GM12878 (cell line): Measurements from ENCODE around the gene MSH6. TPM values are rescaled to one million over a fixed set of nuclear protein-coding genes. Genes with fewer than 3 reads are reported as not detected.
A peak's percentile ranks its signal among the peaks of the same experiment; 100 is the strongest.

Experiments used
- ATAC-seq: fragments of 200-7000 bp; cut with Tn5 transposase; 3 replicates; pipeline ENCODE4 v1.9.1; 2020; ENCODE audit warnings: mild to moderate bottlenecking, moderate library complexity
- BruUV-seq: library from RNA; stranded (reverse); fragments of 400-500 nt; replicated peaks from 2 replicates; lab custom pipeline; 2021; lab: Mats Ljungman, UMichigan
- CTCF ChIA-PET: fragments of 300-600 bp; sonication (Branson Sonifier 250); formaldehyde crosslinking; extraction: SDS; loops from one replicate; lab custom pipeline; 2021; ENCODE audit warnings: inconsistent platforms; lab: Yijun Ruan, JAX
- POLR2A ChIA-PET: fragments of 350-600 bp; formaldehyde crosslinking; extraction: SDS; loops from one replicate; lab custom pipeline; 2021; ENCODE audit warnings: inconsistent platforms; lab: Charles Lee
- RAD21 ChIA-PET: fragments of 300-600 bp; sonication (Branson Sonifier 250); formaldehyde crosslinking; loops from one replicate; lab custom pipeline; 2023; ENCODE audit warnings: antibody characterized with exemption; ENCODE audit not compliant: unreplicated experiment; lab: Charles Lee
- SMC1A ChIA-PET: fragments of 300-600 bp; sonication (Branson Sonifier 250); formaldehyde crosslinking; loops from one replicate; lab custom pipeline; 2023; ENCODE audit not compliant: unreplicated experiment, uncharacterized antibody; lab: Charles Lee
- DNase-seq: peaks from one replicate; pipeline ENCODE4 v3.0.0-alpha.2; 2011; ENCODE audit warnings: low read depth, low spot score
- FAIRE-seq: peaks from 3 replicates; lab custom pipeline; 2011; peaks lifted over from hg19 to GRCh38; lab: Jason Lieb, UNC
- H2AFZ ChIP-seq: 2 replicates; pipeline ENCODE4 v1.6.0; 2011; ENCODE audit warnings: low read depth, low read length, control low read depth; ENCODE audit not compliant: control insufficient read depth
- H3K27ac ChIP-seq: 2 replicates; pipeline ENCODE4 v1.5.1; 2011; ENCODE audit warnings: control low read depth; ENCODE audit not compliant: control insufficient read depth, insufficient read depth
- H3K27me3 ChIP-seq, 2 experiments: replicated peaks in 1 of 2; 2 replicates each; pipeline versions ENCODE4 v1.6.0 to v1.6.1; 2011; ENCODE audit warnings: low read length in 1 of 2; ENCODE audit not compliant: control insufficient read depth in 2 of 2, insufficient read depth in 2 of 2
- H3K36me3 ChIP-seq, 2 experiments: 2 replicates each; pipeline ENCODE4 v1.5.1; 2011; ENCODE audit warnings: low read length in 1 of 2; ENCODE audit not compliant: control insufficient read depth in 2 of 2, insufficient read depth in 2 of 2
- H3K4me1 ChIP-seq: 2 replicates; pipeline ENCODE4 v1.6.1; 2011; ENCODE audit warnings: mild to moderate bottlenecking, low read length, moderate library complexity, mixed read lengths; ENCODE audit not compliant: control insufficient read depth, insufficient read depth
- H3K4me2 ChIP-seq: 2 replicates; pipeline ENCODE4 v1.6.0; 2011; ENCODE audit warnings: control low read depth; ENCODE audit not compliant: control insufficient read depth, insufficient read depth
- H3K4me3 ChIP-seq: fragments of 200-600 bp; sonication (generic); 2 replicates; pipeline ENCODE4 v1.5.1; 2016
- H3K79me2 ChIP-seq: 2 replicates; pipeline ENCODE4 v1.6.0; 2011; ENCODE audit warnings: low read length; ENCODE audit not compliant: control insufficient read depth, insufficient read depth
- H3K9ac ChIP-seq: 2 replicates; pipeline ENCODE4 v1.8.0; 2011; ENCODE audit warnings: low read length, control low read depth, mixed read lengths; ENCODE audit not compliant: control insufficient read depth, insufficient read depth
- H3K9me3 ChIP-seq: replicated peaks from 3 replicates; pipeline ENCODE4 v1.5.1; 2011; ENCODE audit warnings: mild to moderate bottlenecking, low read length; ENCODE audit not compliant: control insufficient read depth, insufficient read depth
- H4K20me1 ChIP-seq: 2 replicates; pipeline ENCODE4 v1.6.0; 2011; ENCODE audit not compliant: control insufficient read depth, insufficient read depth
- CREB1 ChIP-seq: IDR thresholded peaks from 2 replicates; pipeline ENCODE4 v1.6.1; 2012; ENCODE audit warnings: low read depth, mild to moderate bottlenecking, inconsistent platforms
- CREM ChIP-seq: IDR thresholded peaks from 2 replicates; pipeline ENCODE4 v1.6.1; 2014; ENCODE audit warnings: antibody characterized with exemption, low read depth
- EGR1 ChIP-seq, 2 experiments: IDR thresholded peaks; 1 replicate in 1 of 2; 2 replicates in 1 of 2; pipeline ENCODE4 v1.6.1; 2011 to 2012; ENCODE audit warnings: low read depth in 2 of 2, low read length in 2 of 2, borderline replicate concordance in 1 of 2, mild to moderate bottlenecking in 1 of 2, moderate library complexity in 1 of 2
- EP300 ChIP-seq, 2 experiments: fragments of 150-350 bp in 1 of 2; IDR thresholded peaks; 2 replicates each; pipeline ENCODE4 v1.6.1; 2011 to 2012; ENCODE audit warnings: low read depth in 2 of 2, low read length in 2 of 2, borderline replicate concordance in 1 of 2, improper control_type of control experiment in 1 of 2, inconsistent platforms in 1 of 2; ENCODE audit not compliant: control insufficient read depth in 1 of 2
- POLR2AphosphoS5 ChIP-seq: IDR thresholded peaks from 2 replicates; pipeline ENCODE4 v1.6.1; 2011; ENCODE audit warnings: mild to moderate bottlenecking, low read length, inconsistent platforms
- RFX5 ChIP-seq: IDR thresholded peaks from 2 replicates; pipeline ENCODE4 v1.6.1; 2011; ENCODE audit warnings: low read depth, low read length, improper control_type of control experiment
- SREBF1 ChIP-seq: IDR thresholded peaks from 2 replicates; pipeline ENCODE4 v1.6.1; 2012; ENCODE audit warnings: mild to moderate bottlenecking, low read length
- STAT3 ChIP-seq: IDR thresholded peaks from 2 replicates; pipeline ENCODE4 v1.6.1; 2011; ENCODE audit warnings: low read depth, low read length, improper control_type of control experiment
- SUZ12 ChIP-seq: fragments of 200-600 bp; sonication (generic); IDR thresholded peaks from one replicate; pipeline ENCODE4 v1.6.1; 2018; ENCODE audit warnings: antibody characterized with exemption, mild to moderate bottlenecking; ENCODE audit not compliant: unreplicated experiment
- WGBS: methylation state at CpG from one replicate; pipeline ENCODE4 v1.1.6; 2016; ENCODE audit warnings: low lambda C conversion rate; ENCODE audit not compliant: insufficient replicate concordance, insufficient coverage; ENCODE audit errors: missing lambda C conversion rate; 5-methylcytosine and 5-hydroxymethylcytosine counted together
- in situ Hi-C: fragments of 300-500 bp; cut with MboI; formaldehyde crosslinking; loops from 9 replicates; pipeline ENCODE4 v1.14.3; 2018; ENCODE audit warnings: mixed read lengths
- intact Hi-C: fragments of 100-400 bp; cut with micrococcal nuclease; formaldehyde crosslinking; loops from one replicate; pipeline ENCODE4 v1.14.2; 2022; ENCODE audit not compliant: unreplicated experiment
- polyA plus RNA-seq, 11 experiments: library from polyadenylated mRNA; depleted of rRNA in 4 of 11; unstranded in 6 of 11; stranded (reverse) in 5 of 11; fragments of >200 nt; fragmentation: Nextera tagmentation in 4 of 11; fragmentation: Illumina TruSeq in 1 of 11; extraction: Ambion mirVana in 4 of 11; extraction: Trizol in 1 of 11; gene quantifications; 1 replicate in 1 of 11; 2 replicates in 10 of 11; pipeline versions ENCODE4 v1.2.1 to v1.2.3, GENCODE V29; 2011 to 2016; ENCODE audit warnings: inconsistent platforms in 2 of 11, missing spikeins in 2 of 11, low read depth in 1 of 11
- total RNA-seq, 4 experiments: library from RNA; depleted of rRNA in 3 of 4; stranded (reverse); fragments of >200 nt in 3 of 4; fragmentation: Illumina TruSeq in 1 of 4; extraction: Trizol in 1 of 4; gene quantifications; 2 replicates each; pipeline versions ENCODE4 v1.2.1 to v1.2.3, GENCODE V29; 2013 to 2021
- TF ChIP-seq, protein P1 (sequence below): IDR thresholded peaks from 2 replicates; pipeline ENCODE4 v1.6.1; 2011; ENCODE audit warnings: borderline replicate concordance, low read depth, mild to moderate bottlenecking, moderate library complexity, mixed read lengths, low read length; ENCODE audit not compliant: insufficient read depth; ENCODE audit errors: extremely low read length

Gene MSH6
- total and polyA plus RNA-seq, 10 of the 15 experiments (the other 5 are each of a cell fraction or from before 2014, with no cell fraction given), result 12.4 to 108 (median 67.4) TPM

DNA sequence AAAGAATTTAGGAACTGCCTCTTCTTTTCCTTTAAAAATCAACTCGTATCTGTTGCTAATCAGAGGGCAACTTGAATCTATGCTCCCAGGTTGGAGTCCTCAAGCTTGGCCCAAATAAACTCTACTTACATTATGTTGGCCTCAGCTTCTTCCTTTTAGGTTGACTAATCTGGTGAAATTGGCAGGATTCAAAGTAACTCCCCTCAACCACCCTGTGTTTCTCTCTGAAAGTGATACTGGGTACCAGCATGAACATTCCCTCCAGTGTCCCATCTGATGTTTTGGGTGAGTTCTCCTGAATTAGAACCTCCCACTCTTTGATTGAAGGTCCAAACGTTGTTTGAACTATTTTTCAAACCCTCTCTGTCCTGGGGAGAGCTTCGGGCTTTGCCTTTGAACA lies 41.3 kb upstream of the MSH6 start:
- SMC1A ChIA-PET, result interaction anchor here (0.9 to 2.1 kb wide), 5 partner anchors 8 to 304 kb away, joined by 3 to 6 read pairs (median 4); no protein-coding TSS in a partner anchor
- H3K27ac ChIP-seq, result no peak overlapping the region
- BruUV-seq, result no TSS peak
- no peaks in the 10 kb centered on the region for H3K79me2 ChIP-seq
- no peaks in the 10 kb centered on the region for H3K36me3 ChIP-seq
- CTCF ChIA-PET, result interaction anchor here (0.9 to 1.6 kb wide), 4 partner anchors 8 to 304 kb away, joined by 3 to 5 read pairs (median 4); no protein-coding TSS in a partner anchor
- peak overlapping the region; percentile 54; the same call in 1 of the 2 replicates for H3K4me2 ChIP-seq
- DNase-seq, result no peak
- H3K4me1 ChIP-seq, result peaks cover 8% of the 10 kb centered on the region; the same call in 1 of the 2 replicates
- H3K9ac ChIP-seq, result no peak overlapping the region; the same call in 1 of the 2 replicates
- FAIRE-seq, result no peak
- 54% methylated on average over 3 of the region's 3 CpGs for WGBS
- no peaks in the 10 kb centered on the region for H3K27me3 ChIP-seq
- no peak overlapping the region for H3K4me3 ChIP-seq
- H3K9me3 ChIP-seq, result peaks cover under 1% of the 10 kb centered on the region; the same call in 2 of the 3 replicates
- RAD21 ChIA-PET, result interaction anchor here (0.8 to 1.5 kb wide), 4 partner anchors 10 to 26 kb away, joined by 3 to 4 read pairs (median 4); no protein-coding TSS in a partner anchor
- in situ Hi-C loops, result no loop called here
- ATAC-seq, result peak; percentile 62
- no peak overlapping the region; the same call in 1 of the 2 replicates for H2AFZ ChIP-seq
- POLR2A ChIA-PET, result interaction anchor here (0.6 to 1.0 kb wide), 2 partner anchors 11 to 12 kb away, joined by 3 to 8 read pairs; no protein-coding TSS in a partner anchor
- TF ChIP-seq CREB1 (no peak), POLR2AphosphoS5 (no peak), CREM (no peak), SREBF1 (no peak), EGR1 (IDR thresholded peaks at IDR 0.05; ENCODE audit: borderline replicate concordance in 1 of 2, low read depth in 2 of 2, low read length in 2 of 2) (no peak), STAT3 (no peak), RFX5 (no peak), SUZ12 (no peak), EP300 (IDR thresholded peaks at IDR 0.05; ENCODE audit: borderline replicate concordance in 1 of 2, control insufficient read depth in 1 of 2, low read depth in 2 of 2, low read length in 2 of 2) (no peak)
- TF ChIP-seq, protein P1, sequence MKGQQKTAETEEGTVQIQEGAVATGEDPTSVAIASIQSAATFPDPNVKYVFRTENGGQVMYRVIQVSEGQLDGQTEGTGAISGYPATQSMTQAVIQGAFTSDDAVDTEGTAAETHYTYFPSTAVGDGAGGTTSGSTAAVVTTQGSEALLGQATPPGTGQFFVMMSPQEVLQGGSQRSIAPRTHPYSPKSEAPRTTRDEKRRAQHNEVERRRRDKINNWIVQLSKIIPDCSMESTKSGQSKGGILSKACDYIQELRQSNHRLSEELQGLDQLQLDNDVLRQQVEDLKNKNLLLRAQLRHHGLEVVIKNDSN, result no peak
- TF ChIP-seq, all 136 proteins: peak for 0
- no peaks in the 10 kb centered on the region for H4K20me1 ChIP-seq
- intact Hi-C loops, result no loop called here
